Activated CD4-positive, CD25-positive, alpha-beta regulatory T cell treated with anti-CD3 and anti-CD28 coated beads, Interleukin-2, amount 50 U/mL, for 72 hours (primary cell): ENCODE measurements around the gene ANO9.
"Not testable (repeated sequence)": the region's sequence is repeated elsewhere in the genome, so short reads cannot be mapped to it uniquely, and the experiment has no call there.

Source experiments
- DNase-seq: peaks from one replicate; pipeline ENCODE4 v3.0.0; 2021

The ANO9 gene

DNA sequence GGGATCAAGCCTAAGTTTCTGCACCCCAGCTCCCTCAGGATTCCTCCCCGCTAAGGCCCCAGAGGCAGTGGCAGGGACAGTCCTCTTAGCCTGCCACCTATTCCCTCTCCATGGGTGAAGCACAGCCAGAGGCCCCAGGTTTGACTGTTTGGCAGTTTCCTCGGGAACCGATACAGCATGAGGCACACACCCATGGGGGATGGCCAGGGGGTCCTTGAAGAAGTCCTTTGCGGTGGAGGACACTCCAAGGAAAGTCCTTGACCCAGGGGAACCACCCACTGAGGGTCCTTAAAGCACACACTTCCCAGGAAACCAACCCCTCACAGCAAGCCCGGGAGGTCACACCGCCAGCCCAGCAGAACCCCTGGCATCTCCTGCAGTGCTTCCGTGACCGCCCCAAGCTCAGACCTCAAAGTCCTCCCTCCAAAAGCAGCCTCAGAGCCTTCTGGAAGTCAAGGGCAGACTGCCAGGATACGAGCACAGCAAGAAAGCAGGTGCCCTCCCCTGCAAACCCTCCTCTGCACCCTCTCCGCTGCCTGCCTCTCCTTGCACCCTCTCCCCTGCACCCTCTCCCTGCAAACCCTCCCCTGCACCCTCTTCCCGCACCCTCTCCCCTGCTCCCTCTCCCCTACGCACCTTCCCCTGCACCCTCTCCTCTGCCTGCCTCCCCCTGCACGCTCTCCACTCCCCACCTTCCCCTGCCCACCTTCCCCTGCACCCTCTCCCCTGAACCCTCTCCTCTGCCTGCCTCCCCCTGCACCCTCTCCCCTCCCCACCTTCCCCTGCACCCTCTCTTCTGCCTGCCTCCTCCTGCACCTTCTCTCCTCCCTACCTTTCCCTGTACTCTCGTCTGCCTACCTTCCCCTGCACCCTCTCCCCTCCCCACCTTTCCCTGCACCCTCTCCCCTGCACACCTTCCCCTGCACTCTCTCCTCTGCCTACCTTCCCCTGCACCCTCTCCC is 28.4 kb downstream of the ANO9 start:
- no peak for DNase-seq

DNA sequence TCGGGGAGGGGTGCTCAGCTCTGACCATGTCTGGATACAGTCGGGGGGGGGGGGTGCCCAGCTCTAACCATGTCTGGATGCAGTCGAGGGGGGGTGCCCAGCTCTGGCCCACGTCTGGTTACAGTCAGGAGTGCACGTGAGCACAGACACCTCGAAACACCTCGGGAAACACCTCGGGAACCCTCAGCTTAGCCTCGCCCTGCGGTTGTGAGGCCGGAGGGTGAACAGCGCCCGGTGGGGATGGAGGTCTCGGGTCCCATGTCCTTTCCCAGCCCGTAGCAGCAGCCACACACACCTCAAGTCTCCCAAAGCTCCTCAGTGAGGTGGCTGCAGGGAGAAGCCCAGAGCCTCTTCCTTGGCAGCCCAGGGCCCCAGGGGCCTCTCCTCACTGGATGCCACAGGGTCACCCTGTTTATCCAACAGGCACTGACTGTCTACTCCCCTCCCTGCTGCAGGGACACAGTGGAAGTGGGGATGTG is 29.1 kb downstream of the ANO9 start:
- DNase-seq = no peak

DNA sequence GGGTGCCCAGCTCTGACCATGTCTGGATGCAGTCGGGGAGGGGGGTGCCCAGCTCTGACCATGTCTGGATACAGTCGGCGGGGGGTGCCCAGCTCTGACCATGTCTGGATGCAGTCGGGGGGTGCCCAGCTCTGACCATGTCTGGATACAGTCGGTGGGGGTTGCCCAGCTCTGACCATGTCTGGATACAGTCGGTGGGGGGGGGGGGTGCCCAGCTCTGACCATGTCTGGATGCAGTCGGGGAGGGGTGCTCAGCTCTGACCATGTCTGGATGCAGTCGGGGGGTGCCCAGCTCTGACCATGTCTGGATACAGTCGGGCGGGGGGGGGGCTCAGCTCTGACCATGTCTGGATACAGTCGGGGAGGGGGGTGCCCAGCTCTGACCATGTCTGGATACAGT is 30.3 kb downstream of the ANO9 start:
- DNase-seq = not testable (repeated sequence)

DNA sequence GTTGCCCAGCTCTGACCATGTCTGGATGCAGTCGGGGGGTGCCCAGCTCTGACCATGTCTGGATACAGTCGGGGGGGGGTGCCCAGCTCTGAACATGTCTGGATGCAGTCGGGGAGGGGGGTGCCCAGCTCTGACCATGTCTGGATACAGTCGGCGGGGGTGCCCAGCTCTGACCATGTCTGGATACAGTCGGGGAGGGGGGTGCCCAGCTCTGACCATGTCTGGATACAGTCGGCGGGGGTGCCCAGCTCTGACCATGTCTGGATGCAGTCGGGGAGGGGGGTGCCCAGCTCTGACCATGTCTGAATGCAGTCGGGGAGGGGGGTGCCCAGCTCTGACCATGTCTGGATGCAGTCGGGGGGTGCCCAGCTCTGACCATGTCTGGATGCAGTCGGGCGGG is 31.1 kb downstream of the ANO9 start:
- DNase-seq = not testable (repeated sequence)

DNA sequence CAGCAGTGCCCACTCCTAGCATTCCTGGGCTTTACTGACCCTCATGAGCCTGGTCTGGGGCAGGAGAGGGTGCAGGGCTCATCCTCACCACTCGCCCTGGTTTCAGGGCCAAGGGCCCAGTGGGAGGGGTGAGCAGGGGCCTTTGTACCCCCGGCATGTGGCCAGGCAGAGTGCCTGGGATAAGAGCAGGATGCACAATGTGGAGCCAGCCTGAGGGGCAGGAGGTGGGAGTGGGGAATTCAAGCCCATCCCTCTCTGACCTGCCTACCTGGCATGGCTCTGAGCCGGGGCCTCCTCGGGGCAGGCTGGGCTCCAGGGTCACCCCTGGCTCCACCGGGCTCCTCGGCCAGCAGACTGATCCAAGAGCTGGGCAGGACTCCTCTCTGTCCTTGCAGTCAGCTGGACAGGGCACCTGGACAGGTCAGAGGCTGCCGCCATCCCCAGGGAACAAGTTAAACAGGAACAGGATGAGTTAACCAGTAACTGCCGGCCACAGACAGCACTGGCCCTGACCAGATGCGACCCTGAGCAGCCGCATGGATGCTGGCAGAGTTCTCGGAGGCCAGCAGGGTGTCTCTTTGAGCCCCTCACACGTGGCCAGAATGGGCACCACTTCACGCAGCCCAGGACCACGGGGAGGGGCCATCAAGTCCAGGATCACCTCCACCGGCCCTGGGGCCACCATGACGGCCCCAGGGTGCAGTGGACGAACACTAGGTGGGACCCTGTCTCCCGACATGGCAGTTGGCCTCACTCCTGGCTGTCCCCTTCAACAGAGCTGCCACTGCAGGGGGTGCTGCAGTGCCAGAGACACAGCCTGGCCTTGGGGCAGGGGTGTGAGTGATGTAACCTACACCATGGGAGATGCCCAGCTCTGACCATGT is 32.0 kb downstream of the ANO9 start:
- DNase-seq = no peak

DNA sequence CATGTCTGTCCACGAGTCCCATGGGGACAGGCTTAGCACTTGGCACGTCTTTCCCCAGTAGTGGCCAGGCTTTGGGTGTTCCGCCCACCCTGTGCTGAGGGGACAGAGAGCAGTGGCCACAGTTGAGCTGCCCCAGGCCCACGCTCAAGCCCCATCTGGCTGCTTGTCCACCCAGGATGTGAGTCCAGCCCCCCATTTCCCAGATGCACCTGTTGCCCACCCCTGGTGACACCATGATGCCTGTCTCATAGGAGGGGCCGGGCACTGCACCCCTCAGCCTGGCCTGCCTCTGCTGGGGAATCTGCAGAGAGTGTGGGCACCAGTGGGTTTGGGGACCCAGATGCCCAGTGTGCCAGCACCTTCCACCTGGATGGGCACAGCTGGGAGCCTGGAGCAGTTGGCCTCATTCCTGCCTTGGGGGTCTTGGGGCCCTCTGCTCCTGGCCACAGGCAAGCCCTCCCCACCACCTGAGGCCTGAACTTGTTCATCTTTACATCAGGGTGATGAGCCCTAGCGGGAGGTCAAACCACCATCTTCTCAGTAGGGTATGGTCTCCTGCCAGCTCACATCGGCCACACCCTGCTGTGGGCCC is 32.7 kb downstream of the ANO9 start:
- DNase-seq = peak; percentile 31

DNA sequence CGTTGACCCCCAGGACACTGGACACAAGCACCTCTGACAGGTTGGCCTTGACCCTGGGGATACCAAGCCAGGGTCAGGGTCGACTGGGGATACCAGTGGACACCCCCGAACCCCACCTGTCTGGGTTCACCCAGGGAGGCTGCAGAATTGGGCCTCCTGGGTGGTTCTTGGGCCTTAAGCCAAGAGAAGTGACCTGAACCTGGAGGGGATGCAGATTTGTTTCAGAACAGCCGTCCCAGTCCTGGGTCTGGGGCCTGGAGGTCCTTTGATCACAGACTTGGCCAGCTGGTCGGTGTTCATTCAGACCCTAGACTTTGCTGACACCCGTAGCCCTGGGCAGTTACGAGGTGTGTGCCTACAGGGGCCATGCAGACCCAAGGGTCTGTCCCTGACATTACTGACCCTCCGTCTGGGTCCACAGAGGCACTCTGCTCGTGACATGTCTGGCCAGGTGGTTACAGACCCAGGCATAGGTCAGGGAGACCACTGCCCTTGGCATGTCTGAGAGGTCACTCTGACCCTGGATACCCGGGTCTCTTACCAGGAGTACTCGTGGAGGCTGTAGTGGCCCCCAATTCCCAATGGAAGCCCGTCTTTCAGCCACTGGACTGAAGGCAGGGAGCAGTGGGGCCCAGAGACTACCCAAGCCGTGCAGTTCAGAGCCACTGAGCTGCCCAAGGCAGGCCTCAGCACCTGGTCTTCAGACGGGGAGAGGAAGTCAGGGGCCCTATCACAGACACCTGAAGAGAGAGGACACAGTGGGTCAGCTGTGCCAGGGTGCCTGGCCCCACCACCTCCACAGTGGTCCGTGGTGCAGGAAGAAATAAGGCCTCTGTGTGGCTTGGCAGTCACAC is 33.4 kb downstream of the ANO9 start:
- DNase-seq = no peak

DNA sequence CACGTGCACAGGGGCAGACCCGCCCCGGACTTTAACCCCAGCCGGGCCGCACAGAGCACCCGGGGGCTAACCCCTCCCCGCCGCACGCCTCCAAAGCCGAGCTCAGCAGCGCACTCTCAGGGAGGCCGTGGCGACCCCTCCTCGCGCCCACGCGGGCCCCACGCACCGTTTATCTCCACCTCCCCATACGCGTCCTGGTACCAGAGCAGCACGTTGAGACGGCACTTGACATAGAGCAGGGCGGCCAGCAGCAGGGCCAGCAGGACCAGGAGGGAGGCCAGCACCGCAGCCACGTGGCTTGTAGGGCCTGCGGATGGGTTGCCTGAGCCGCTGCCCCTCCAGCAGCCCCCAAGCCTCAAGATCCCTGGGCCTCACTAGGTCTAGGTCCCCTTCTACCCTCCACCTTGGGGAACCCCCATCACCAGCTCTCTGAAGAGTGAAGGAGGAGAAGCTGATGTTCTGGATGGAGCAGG is 34.1 kb downstream of the ANO9 start:
- peak; percentile 41 for DNase-seq

DNA sequence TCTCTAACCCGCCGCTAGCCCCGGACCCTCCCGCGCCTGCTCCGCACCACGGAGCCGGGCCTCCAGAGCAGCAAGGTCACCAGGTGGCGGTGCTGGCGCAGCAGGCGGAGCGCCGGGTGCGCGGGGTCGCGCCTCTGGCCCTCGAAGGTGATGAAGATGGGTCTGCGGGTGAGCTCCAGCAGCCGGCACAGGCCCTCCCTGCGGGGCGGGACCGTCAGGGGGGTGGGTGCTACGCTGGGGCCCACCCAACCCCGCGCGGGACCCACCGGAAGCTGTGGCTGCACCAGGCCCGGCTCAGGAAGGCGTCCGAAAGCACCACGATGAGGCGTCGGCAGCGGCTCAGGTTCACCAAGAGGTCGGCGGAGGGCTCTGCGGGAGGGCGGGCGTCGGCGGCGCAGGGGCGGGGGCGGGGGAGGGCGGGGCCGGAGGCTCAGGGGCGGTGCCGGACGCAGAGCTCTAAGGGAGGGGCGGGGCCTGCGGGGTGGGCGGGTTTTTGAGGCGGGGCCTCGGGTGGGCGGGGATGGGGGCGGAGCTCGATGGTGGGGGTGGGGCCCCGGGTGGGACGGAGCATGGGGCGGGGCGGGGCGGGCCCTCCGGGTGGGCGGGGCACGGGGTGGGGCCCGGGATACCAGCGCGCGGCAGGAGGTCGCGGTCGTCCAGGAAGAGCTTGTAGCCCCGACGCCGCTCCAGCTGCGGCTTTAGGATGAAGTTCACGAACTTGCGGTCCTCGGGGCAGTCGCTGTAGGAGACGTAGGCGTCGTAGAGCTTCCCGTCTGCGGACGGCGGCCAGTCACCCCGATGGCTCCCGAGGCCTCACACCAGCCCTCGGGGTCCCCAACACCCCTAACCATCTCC is 34.8 kb downstream of the ANO9 start:
- peak; percentile 80 for DNase-seq

DNA sequence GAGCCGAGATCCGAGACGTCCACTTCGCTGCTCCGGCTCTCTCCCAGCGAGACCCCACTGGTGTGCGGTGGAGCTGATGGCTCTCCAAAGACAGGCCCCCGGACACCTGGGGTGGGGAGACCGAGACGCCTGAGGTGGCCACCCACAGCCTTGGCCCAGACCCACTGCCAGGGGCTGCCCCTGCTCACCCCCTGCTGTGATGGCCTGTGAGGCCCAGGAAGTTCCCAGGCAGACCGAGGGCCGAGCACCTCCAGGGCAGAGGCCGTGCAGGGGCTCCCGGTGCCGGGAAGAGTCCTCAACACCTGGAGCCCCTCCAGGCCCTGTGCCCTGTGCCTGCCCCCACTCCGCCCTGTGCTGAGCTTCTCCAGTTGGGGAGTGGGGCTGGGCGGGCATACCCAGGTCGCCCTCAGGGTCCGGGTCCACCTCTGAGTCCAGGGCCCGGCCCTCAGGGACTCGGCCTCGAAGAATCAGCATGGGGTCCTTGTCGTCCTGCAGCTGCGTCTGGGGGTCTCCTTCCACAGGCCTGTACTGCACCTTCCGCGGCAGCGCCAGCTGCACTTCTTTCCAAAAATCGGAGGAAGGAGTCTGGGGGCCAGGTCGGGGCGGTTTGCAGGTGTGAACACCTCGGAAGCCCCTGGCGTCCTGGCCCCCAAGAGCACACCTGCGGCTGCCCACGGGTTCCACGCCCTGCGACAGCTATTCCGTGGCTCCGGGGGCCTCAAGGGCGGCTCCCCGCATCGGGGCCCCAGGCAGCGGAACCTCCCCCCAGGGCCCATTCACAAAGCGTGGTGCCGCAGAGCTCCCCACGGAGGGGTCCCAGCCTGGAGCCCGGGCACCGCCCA is 35.6 kb downstream of the ANO9 start:
- DNase-seq = peak; percentile 33

DNA sequence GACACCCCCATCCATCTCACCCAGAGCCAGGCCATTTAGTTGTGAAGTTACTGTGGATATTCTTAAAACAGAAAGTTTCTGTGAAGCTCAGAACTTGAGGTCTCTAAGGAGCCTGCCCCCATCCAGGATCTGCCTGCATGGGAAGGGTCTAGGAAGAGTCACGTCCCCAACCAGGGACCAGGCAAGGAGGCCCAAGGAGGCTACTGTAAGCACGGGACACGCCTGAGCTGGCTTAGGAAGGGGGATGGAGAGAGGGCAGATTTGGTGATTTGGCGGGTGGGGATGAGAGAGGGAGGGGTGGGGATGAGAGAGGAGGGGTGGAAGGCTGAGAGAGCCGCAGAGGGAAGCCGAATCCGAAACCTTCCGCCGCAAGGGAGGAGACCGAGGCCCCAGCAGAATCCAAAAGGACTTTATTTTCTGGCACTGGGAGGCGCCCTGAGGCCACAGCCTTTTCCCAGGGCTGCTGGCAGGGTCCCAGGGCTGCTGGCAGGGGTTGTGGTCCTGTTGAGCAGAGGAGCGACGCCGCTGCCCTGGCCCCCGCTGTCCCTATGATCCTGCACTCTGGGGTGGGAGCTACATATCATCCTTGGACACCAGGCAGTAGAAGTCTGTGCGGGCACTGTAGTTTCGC is 36.4 kb downstream of the ANO9 start:
- no peak for DNase-seq

DNA sequence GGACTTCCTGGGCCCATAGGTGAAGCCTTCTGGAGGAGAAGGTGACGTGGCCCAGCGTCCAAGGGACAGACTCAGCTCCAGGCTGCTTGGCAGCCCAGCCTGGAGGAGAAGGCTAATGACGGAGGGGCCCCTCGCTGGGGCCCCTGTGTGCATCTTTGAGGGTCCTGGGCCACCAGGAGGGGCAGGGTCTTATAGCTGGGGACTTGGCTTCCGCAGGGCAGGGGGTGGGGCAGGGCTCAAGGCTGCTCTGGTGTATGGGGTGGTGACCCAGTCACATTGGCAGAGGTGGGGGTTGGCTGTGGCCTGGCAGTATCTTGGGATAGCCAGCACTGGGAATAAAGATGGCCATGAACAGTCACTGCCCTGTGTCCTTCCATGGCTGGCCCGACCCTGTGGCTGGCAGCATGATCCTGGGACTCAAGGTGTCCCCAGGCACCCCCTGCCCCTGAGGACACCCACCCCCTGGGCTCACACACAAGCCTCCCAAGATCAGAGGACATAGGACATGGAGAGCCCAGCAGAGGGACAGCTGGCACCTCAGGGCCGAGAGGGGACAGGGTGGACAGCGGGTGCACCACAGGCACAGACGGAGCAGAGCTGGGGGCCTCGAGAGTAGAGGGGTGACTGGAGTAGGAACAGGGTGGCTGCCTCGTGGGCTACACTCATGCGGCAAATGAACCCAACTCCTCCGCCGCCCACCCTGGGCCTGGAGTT is 37.1 kb downstream of the ANO9 start:
- no peak for DNase-seq

DNA sequence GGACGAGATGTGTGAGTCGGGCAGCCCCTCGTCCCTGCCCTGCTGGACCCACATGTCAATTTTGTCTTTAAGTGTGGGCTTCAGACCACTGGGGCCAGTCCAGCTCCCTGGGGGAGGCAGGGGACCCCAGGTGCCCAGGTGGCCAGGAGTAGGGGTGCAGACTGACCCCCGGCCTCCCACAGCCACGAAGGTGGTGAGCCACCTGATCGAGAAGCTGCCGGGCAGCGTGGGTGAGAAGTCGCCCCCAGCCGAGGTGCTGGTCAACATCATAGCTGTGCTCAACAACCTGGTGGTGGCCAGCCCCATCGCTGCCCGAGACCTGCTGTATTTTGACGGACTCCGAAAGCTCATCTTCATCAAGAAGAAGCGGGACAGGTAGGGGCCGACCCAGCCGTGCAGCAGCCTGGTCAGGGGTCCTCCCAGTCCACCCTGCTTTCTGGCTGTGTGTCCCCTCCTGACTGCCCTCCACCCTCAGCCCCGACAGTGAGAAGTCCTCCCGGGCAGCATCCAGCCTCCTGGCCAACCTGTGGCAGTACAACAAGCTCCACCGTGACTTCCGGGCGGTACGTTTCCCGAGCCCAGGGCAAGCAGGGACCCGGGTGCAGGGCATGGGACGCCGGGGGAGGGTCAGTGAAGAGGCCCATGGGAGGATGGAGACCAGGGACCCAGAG is 37.9 kb downstream of the ANO9 start:
- DNase-seq = no peak

DNA sequence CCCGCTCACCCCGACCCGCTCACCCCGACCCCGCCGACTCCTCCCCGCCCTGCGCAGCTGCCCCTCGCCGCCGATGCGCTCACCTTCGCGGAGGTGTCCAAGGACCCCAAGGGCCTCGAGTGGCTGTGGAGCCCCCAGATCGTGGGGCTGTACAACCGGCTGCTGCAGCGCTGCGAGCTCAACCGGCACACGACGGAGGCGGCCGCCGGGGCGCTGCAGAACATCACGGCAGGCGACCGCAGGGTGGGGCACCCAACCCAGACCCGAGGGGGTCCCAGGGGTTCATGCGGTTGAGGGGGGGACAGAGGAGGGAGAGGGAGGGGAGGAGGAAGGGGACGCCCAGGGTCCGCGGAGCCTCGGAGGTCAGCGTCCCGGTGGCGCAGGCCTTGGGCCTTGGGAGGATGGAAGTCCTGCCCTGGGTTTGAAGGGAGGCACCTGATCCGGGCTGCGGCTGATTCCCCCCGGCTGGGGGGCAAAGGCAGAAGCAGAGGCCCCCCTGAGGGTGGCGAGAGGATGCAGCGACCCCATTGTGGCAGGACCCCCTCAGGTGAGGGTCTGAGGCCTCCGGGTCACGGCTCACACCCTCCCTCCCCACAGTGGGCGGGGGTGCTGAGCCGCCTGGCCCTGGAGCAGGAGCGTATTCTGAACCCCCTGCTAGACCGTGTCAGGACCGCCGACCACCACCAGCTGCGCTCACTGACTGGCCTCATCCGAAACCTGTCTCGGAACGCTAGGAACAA is 38.6 kb downstream of the ANO9 start:
- DNase-seq = no peak

DNA sequence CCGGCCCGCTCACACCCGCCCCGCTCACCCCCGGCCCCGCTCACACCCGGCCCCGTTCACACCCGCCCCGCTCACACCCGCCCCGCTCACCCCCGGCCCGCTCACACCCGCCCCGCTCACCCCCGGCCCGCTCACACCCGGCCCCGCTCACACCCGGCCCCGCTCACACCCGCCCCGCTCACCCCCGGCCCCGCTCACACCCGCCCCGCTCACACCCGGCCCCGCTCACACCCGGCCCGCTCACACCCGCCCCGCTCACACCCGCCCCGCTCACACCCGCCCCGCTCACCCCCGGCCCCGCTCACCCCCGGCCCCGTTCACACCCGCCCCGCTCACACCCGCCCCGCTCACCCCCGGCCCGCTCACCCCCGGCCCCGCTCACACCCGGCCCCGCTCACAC is 40.6 kb downstream of the ANO9 start:
- DNase-seq = not testable (repeated sequence)

DNA sequence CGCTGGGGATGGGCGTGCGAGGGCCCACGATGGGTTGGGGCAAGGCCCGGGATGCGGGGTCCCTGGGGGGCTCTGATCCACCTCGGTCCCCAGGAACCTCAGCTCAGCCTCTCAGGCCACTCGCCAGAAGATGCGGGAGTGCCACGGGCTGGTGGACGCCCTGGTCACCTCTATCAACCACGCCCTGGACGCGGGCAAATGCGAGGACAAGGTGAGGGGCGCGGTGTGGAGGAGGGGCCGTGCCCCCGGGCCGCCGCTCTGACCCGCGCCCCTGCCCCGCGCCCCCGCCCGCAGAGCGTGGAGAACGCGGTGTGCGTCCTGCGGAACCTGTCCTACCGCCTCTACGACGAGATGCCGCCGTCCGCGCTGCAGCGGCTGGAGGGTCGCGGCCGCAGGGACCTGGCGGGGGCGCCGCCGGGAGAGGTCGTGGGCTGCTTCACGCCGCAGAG is 41.5 kb downstream of the ANO9 start:
- DNase-seq = no peak

DNA sequence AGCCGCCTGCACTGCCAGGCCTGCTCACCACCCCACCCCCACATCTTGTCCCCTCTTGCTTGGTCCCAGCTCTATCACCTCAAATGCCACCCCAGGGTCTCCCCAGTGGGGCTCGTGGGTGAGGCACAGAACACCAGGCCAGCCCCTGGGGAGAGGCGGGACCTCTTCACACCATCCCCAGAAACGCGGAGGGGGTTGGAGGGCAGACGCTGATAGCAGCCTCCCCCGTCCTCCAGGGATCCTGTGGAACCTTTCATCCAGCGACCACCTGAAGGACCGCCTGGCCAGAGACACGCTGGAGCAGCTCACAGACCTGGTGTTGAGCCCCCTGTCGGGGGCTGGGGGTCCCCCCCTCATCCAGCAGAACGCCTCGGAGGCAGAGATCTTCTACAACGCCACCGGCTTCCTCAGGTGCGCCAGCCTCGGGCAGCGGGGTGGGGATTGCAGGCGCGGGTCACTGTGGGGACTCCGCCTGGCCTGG is 42.0 kb downstream of the ANO9 start:
- DNase-seq = no peak
